ENCODE measurements around the gene RIMBP2. TPM values are rescaled to one million over a fixed set of nuclear protein-coding genes. Genes with fewer than 3 reads are reported as not detected.

Gene RIMBP2
- total and polyA plus RNA-seq, 2 experiments from 2014 or later = 0.31 to 0.37 TPM

DNA sequence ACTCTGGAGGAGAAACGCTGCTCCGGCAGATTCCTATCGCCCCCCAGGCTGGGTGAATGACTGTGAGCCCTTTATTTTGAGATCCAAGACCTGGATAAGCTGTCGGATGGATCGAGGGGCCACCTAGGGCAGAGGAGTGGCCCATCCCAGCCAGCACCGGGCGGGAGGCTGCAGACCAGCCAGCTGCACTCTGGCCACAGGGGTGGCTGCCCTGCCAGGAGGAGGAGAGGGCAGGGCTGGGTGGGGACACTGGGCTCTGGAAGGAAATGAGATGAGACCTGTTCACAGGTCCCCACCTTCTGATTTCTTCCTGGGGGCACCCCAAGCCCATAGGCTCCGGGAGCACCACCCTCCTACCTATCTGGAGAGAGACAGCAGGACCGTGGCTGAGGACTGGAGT is 238.4 kb downstream of the RIMBP2 start (continued):
- TF ChIP-seq, protein P1, sequence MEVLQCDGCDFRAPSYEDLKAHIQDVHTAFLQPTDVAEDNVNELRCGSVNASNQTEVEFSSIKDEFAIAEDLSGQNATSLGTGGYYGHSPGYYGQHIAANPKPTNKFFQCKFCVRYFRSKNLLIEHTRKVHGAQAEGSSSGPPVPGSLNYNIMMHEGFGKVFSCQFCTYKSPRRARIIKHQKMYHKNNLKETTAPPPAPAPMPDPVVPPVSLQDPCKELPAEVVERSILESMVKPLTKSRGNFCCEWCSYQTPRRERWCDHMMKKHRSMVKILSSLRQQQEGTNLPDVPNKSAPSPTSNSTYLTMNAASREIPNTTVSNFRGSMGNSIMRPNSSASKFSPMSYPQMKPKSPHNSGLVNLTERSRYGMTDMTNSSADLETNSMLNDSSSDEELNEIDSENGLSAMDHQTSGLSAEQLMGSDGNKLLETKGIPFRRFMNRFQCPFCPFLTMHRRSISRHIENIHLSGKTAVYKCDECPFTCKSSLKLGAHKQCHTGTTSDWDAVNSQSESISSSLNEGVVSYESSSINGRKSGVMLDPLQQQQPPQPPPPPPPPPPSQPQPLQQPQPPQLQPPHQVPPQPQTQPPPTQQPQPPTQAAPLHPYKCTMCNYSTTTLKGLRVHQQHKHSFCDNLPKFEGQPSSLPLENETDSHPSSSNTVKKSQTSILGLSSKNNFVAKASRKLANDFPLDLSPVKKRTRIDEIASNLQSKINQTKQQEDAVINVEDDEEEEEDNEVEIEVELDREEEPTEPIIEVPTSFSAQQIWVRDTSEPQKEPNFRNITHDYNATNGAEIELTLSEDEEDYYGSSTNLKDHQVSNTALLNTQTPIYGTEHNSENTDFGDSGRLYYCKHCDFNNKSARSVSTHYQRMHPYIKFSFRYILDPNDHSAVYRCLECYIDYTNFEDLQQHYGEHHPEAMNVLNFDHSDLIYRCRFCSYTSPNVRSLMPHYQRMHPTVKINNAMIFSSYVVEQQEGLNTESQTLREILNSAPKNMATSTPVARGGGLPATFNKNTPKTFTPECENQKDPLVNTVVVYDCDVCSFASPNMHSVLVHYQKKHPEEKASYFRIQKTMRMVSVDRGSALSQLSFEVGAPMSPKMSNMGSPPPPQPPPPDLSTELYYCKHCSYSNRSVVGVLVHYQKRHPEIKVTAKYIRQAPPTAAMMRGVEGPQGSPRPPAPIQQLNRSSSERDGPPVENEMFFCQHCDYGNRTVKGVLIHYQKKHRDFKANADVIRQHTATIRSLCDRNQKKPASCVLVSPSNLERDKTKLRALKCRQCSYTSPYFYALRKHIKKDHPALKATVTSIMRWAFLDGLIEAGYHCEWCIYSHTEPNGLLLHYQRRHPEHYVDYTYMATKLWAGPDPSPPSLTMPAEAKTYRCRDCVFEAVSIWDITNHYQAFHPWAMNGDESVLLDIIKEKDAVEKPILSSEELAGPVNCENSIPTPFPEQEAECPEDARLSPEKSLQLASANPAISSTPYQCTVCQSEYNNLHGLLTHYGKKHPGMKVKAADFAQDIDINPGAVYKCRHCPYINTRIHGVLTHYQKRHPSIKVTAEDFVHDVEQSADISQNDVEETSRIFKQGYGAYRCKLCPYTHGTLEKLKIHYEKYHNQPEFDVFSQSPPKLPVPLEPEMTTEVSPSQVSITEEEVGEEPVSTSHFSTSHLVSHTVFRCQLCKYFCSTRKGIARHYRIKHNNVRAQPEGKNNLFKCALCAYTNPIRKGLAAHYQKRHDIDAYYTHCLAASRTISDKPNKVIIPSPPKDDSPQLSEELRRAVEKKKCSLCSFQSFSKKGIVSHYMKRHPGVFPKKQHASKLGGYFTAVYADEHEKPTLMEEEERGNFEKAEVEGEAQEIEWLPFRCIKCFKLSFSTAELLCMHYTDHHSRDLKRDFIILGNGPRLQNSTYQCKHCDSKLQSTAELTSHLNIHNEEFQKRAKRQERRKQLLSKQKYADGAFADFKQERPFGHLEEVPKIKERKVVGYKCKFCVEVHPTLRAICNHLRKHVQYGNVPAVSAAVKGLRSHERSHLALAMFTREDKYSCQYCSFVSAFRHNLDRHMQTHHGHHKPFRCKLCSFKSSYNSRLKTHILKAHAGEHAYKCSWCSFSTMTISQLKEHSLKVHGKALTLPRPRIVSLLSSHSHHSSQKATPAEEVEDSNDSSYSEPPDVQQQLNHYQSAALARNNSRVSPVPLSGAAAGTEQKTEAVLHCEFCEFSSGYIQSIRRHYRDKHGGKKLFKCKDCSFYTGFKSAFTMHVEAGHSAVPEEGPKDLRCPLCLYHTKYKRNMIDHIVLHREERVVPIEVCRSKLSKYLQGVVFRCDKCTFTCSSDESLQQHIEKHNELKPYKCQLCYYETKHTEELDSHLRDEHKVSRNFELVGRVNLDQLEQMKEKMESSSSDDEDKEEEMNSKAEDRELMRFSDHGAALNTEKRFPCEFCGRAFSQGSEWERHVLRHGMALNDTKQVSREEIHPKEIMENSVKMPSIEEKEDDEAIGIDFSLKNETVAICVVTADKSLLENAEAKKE (CRISPR knock-in tag; IDR thresholded peaks at IDR 0.05) = no peak
- TF ChIP-seq EZH2 (IDR thresholded peaks at IDR 0.05; ENCODE audit: low read depth, unreplicated experiment) (no peak), ZNF331 (CRISPR knock-in tag; IDR thresholded peaks at IDR 0.05; ENCODE audit: low read depth) (no peak)

DNA sequence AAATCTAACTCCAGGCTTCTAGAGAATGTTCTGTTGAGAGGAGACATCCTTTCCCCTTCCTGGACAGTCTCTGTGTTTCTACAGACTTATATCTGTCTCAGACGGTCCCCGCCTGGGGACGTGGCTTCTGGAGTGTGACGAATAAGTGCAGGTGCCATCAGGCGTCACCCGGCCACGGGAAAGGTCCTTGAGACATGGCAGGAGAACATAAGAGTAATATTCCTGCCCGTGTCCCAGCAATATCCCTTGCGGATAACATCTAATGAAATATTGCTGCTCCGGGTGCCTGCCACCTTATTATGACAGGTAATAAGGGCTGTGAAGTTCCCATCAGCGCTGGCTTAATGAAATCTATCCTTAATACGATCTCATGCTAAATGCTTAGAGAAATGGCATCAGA is 238.8 kb downstream of the RIMBP2 start:
- Mint-ChIP-seq H3K9me3 (peaks cover 91% of the 10 kb centered on the region), H3K27ac (no peak overlapping the region), H3K27me3 (ENCODE audit: insufficient read depth, low read depth, poor library complexity) (peaks cover 2% of the 10 kb centered on the region), H3K4me3 (no peak overlapping the region), H3K36me3 (ENCODE audit: low read depth) (peaks cover 35% of the 10 kb centered on the region), H3K4me1 (peaks cover 3% of the 10 kb centered on the region)
- no peaks in the 10 kb centered on the region for H3K79me2 ChIP-seq (replicated peaks; ENCODE audit: insufficient read depth)
- no peaks in the 10 kb centered on the region for H3K9me2 ChIP-seq (ENCODE audit: insufficient read depth)
- no peak overlapping the region for H3K4me2 ChIP-seq
- ATAC-seq (no peak), DNase-seq (ENCODE audit: low spot score) (no peak)
- H4K20me1 ChIP-seq (replicated peaks; ENCODE audit: insufficient read depth) = no peaks in the 10 kb centered on the region
- no peak overlapping the region for H3K4me3 ChIP-seq
- H3F3A ChIP-seq (replicated peaks; ENCODE audit: low read depth) = no peaks in the 10 kb centered on the region
- H3K36me3 ChIP-seq (ENCODE audit: insufficient read depth) = no peaks in the 10 kb centered on the region
- no peak overlapping the region for H3K27ac ChIP-seq (ENCODE audit: low read depth)
- H3K27me3 ChIP-seq (ENCODE audit: insufficient read depth) = no peaks in the 10 kb centered on the region
- H2AFZ ChIP-seq = no peak overlapping the region
- no peaks in the 10 kb centered on the region for H3K4me1 ChIP-seq (ENCODE audit: insufficient read depth)
- TF ChIP-seq, protein P1 (CRISPR knock-in tag; IDR thresholded peaks at IDR 0.05) = no peak
- TF ChIP-seq EZH2phosphoT487 (IDR thresholded peaks at IDR 0.05; ENCODE audit: unreplicated experiment) (no peak), JUNB (IDR thresholded peaks at IDR 0.05; ENCODE audit: unreplicated experiment) (no peak)
- TF ChIP-seq, protein P2, sequence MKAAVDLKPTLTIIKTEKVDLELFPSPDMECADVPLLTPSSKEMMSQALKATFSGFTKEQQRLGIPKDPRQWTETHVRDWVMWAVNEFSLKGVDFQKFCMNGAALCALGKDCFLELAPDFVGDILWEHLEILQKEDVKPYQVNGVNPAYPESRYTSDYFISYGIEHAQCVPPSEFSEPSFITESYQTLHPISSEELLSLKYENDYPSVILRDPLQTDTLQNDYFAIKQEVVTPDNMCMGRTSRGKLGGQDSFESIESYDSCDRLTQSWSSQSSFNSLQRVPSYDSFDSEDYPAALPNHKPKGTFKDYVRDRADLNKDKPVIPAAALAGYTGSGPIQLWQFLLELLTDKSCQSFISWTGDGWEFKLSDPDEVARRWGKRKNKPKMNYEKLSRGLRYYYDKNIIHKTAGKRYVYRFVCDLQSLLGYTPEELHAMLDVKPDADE (IDR thresholded peaks at IDR 0.05) = no peak
